ENCODE results near the gene SHOX. TPM values are rescaled to one million over a fixed set of nuclear protein-coding genes. Genes with fewer than 3 reads are reported as not detected.

SHOX gene
- total and polyA plus RNA-seq, 10 of the 15 experiments (the other 5 are each of a cell fraction or from before 2014, with no cell fraction given): 0.42 TPM; not detected in 9

DNA sequence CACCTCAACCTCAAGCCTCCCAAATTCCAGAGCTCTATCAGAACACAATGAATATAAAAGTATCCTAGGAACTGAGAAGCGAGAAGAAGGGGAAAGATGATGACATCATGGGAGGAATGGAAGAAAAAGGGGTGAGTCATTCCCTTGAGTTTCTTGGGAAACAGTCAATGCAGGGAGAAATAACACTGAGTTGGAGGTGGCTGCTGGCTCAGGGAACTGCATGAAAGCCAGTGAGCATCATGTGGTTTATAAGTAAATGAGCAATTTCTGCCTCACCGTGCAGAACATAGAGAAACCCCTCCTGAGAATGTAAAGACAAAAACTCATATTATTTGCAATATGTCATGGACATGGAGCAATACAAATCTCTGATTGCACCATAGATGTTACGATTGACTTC lies 73.3 kb downstream of the SHOX start (continued):
- TF ChIP-seq, protein P1, sequence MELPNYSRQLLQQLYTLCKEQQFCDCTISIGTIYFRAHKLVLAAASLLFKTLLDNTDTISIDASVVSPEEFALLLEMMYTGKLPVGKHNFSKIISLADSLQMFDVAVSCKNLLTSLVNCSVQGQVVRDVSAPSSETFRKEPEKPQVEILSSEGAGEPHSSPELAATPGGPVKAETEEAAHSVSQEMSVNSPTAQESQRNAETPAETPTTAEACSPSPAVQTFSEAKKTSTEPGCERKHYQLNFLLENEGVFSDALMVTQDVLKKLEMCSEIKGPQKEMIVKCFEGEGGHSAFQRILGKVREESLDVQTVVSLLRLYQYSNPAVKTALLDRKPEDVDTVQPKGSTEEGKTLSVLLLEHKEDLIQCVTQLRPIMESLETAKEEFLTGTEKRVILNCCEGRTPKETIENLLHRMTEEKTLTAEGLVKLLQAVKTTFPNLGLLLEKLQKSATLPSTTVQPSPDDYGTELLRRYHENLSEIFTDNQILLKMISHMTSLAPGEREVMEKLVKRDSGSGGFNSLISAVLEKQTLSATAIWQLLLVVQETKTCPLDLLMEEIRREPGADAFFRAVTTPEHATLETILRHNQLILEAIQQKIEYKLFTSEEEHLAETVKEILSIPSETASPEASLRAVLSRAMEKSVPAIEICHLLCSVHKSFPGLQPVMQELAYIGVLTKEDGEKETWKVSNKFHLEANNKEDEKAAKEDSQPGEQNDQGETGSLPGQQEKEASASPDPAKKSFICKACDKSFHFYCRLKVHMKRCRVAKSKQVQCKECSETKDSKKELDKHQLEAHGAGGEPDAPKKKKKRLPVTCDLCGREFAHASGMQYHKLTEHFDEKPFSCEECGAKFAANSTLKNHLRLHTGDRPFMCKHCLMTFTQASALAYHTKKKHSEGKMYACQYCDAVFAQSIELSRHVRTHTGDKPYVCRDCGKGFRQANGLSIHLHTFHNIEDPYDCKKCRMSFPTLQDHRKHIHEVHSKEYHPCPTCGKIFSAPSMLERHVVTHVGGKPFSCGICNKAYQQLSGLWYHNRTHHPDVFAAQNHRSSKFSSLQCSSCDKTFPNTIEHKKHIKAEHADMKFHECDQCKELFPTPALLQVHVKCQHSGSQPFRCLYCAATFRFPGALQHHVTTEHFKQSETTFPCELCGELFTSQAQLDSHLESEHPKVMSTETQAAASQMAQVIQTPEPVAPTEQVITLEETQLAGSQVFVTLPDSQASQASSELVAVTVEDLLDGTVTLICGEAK (IDR thresholded peaks at IDR 0.05; ENCODE audit: borderline replicate concordance): no peak
- TF ChIP-seq RAD21 (IDR thresholded peaks at IDR 0.05; ENCODE audit: insufficient read depth, low read depth, low read length): no peak

Other genes starting within 250 kb of the SHOX start
- 23.9 and 30.7 TPM in 2 replicates for gene PPP2R3B, start 243.9 kb upstream of the SHOX start, total RNA-seq (2014; rRNA removed)
- 9.7 and 10.7 TPM in 2 replicates for gene PPP2R3B, start 243.9 kb upstream of the SHOX start, total RNA-seq (2014; rRNA removed; fragmentation: Illumina TruSeq; extraction: Trizol)
- 26.5 and 34.3 TPM in 2 replicates for gene PPP2R3B, start 243.9 kb upstream of the SHOX start, total RNA-seq (2021)
- 2.7 and 4.6 TPM in 2 replicates for gene PPP2R3B, start 243.9 kb upstream of the SHOX start, polyA plus RNA-seq (2011; rRNA removed)
- 1.3 and 5.9 TPM in 2 replicates for gene PPP2R3B, start 243.9 kb upstream of the SHOX start, polyA plus RNA-seq (2014; fragmentation: Illumina TruSeq; extraction: Trizol)
- gene PPP2R3B, start 243.9 kb upstream of the SHOX start, polyA plus RNA-seq (2014; fragmentation: Nextera tagmentation; extraction: Ambion mirVana): under 1 TPM in 1 of 2 experiments, not detected in 1; 0.11 TPM
- 27.8 and 34.8 TPM in 2 replicates for gene PPP2R3B, start 243.9 kb upstream of the SHOX start, polyA plus RNA-seq (2014; rRNA removed)
- 10 to 100 TPM in 1 of 2 experiments, 1 to 10 TPM in 1; 3.3 to 11.3 TPM for gene PPP2R3B, start 243.9 kb upstream of the SHOX start, polyA plus RNA-seq (2016; fragmentation: Nextera tagmentation; extraction: Ambion mirVana)

All from GM12878 (cell line).